KMS-11 (cell line): ENCODE data around the gene ICOS.

Experiments
- H2AFZ ChIP-seq: fragments of 200-600 bp; sonication (generic); 2 replicates; pipeline ENCODE4 v1.6.1; 2016; ENCODE audit warnings: antibody characterized with exemption, mixed run types, low read depth
- H3K27ac ChIP-seq: fragments of 200-600 bp; sonication (generic); 2 replicates; pipeline ENCODE4 v1.6.1; 2016; ENCODE audit warnings: mild to moderate bottlenecking, mixed run types
- H3K27me3 ChIP-seq: fragments of 200-600 bp; sonication (generic); 2 replicates; pipeline ENCODE4 v1.6.1; 2017; ENCODE audit warnings: mild to moderate bottlenecking, low read depth, mixed run types, moderate library complexity; ENCODE audit not compliant: insufficient read depth
- H3K36me3 ChIP-seq: fragments of 200-600 bp; sonication (generic); 2 replicates; pipeline ENCODE4 v1.6.1; 2017; ENCODE audit warnings: mild to moderate bottlenecking, mixed run types; ENCODE audit not compliant: insufficient read depth
- H3K4me1 ChIP-seq: fragments of 200-600 bp; sonication (generic); 2 replicates; pipeline ENCODE4 v1.6.1; 2016; ENCODE audit warnings: mild to moderate bottlenecking, low read depth, mixed run types; ENCODE audit not compliant: poor library complexity, severe bottlenecking
- H3K4me2 ChIP-seq: fragments of 200-600 bp; sonication (generic); 2 replicates; pipeline ENCODE4 v1.7.0; 2016; ENCODE audit warnings: mild to moderate bottlenecking, mixed run types
- H3K4me3 ChIP-seq: fragments of 200-600 bp; sonication (generic); IDR thresholded peaks from 2 replicates; pipeline ENCODE4 v1.6.1; 2017; ENCODE audit warnings: low read depth, low read length, mixed read lengths; ENCODE audit not compliant: insufficient read depth
- H3K79me2 ChIP-seq: fragments of 200-600 bp; sonication (generic); 2 replicates; pipeline ENCODE4 v1.6.1; 2016; ENCODE audit warnings: low read depth, mixed run types; ENCODE audit not compliant: insufficient read depth
- H3K9ac ChIP-seq: fragments of 200-600 bp; sonication (generic); 2 replicates; pipeline ENCODE4 v1.6.1; 2016; ENCODE audit warnings: mild to moderate bottlenecking, mixed run types
- H4K20me1 ChIP-seq: fragments of 200-600 bp; sonication (generic); 2 replicates; pipeline ENCODE4 v1.6.1; 2016; ENCODE audit warnings: mild to moderate bottlenecking, mixed run types; ENCODE audit not compliant: insufficient read depth
- TF ChIP-seq, protein P1 (sequence below): fragments of 200-600 bp; sonication (generic); conservative IDR thresholded peaks from 2 replicates; pipeline ENCODE4 v1.6.1; 2017; ENCODE audit warnings: low read depth, mild to moderate bottlenecking, antibody characterized with exemption, low read length, moderate library complexity, mixed read lengths

Gene ICOS

DNA sequence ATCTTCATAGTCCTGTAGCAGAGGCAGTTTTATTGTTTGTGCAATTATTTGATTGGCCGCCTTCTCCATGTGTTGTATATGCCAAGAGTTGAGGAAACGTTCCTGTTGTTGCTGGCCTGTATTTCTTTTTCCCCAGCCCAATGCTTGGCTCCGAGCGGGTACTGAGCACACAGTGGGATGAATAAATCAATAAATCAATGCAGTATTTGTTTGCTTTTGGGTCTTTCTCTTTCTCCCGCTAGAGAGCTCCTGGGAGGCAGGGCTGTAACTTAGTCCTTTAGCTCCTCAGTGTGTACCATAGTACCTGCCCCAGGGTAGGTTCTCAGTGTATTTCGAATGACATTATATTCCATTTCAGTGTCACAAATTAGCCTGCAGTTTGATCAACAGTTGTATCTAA lies 71.8 kb downstream of the ICOS start:
- no peak overlapping the region for H2AFZ ChIP-seq
- H3K4me2 ChIP-seq, result no peak overlapping the region
- H3K27me3 ChIP-seq, result 0 out of 2 replicates have a peak, but pooled peaks cover 2% of the 10 kb centered on the region
- H3K9ac ChIP-seq, result no peak overlapping the region
- no peaks in the 10 kb centered on the region for H3K36me3 ChIP-seq
- H3K4me1 ChIP-seq, result no peaks in the 10 kb centered on the region
- no peaks in the 10 kb centered on the region for H4K20me1 ChIP-seq
- TF ChIP-seq, protein P1, sequence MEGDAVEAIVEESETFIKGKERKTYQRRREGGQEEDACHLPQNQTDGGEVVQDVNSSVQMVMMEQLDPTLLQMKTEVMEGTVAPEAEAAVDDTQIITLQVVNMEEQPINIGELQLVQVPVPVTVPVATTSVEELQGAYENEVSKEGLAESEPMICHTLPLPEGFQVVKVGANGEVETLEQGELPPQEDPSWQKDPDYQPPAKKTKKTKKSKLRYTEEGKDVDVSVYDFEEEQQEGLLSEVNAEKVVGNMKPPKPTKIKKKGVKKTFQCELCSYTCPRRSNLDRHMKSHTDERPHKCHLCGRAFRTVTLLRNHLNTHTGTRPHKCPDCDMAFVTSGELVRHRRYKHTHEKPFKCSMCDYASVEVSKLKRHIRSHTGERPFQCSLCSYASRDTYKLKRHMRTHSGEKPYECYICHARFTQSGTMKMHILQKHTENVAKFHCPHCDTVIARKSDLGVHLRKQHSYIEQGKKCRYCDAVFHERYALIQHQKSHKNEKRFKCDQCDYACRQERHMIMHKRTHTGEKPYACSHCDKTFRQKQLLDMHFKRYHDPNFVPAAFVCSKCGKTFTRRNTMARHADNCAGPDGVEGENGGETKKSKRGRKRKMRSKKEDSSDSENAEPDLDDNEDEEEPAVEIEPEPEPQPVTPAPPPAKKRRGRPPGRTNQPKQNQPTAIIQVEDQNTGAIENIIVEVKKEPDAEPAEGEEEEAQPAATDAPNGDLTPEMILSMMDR, result no peak
- H3K27ac ChIP-seq, result no peak overlapping the region
- no peak overlapping the region for H3K4me3 ChIP-seq
- H3K79me2 ChIP-seq, result no peaks in the 10 kb centered on the region

DNA sequence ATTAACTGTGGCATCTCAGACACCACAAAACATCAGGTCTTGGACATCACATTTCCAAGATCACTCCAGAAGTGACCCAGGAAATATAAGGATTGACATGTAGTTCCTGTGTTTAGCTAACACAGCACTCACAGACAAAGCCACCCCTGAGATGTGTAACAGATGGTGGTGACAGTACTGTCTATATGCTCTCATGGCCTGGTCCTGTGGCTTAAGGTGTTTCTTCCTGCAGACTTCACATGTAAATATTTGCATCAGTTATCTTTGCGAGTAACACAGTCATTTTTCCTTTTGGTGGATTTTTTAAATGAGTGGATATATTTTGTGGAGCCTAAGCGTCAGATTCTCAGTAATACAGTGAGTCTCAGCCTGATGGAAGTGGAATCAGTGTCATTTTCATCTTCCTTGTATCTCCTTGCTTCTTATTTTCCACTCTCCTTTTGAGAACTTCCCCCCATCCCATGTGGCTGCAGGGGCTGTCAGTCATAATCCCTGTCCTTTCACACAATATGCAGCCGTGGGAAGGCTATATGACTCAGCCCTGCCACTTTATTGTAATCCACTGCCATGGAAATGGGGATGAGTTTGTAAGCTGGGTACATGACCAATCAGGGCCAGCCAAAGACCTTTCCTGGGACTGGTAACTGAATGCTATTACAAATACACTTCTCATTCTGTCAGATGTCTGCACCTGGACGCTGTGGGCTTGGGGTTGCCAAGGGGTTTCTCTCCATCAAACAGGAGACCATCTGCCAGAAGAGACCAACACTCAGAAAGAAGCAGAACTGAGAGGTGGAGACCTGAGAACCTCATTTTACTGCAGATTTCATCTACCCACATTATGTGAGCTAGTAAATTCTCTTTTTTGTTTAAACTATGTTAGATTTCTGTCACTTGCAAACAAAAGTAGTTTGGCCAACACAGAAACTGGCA lies 74.3 kb downstream of the ICOS start:
- Histone ChIP-seq H3K27ac (no peak overlapping the region), H3K27me3 (no peaks in the 10 kb centered on the region), H3K4me1 (no peaks in the 10 kb centered on the region), H2AFZ (no peak overlapping the region), H3K36me3 (no peaks in the 10 kb centered on the region), H3K4me2 (no peak overlapping the region), H3K4me3 (no peak overlapping the region), H3K9ac (no peak overlapping the region), H4K20me1 (no peaks in the 10 kb centered on the region), H3K79me2 (no peaks in the 10 kb centered on the region)
- TF ChIP-seq, protein P1, result no peak
